GM12878 (cell line): ENCODE measurements around the gene INHBB. TPM values are rescaled to one million over a fixed set of nuclear protein-coding genes. Genes with fewer than 3 reads are reported as not detected.

Experiments
- ATAC-seq: fragments of 200-7000 bp; cut with Tn5 transposase; 3 replicates; pipeline ENCODE4 v1.9.1; 2020; ENCODE audit warnings: mild to moderate bottlenecking, moderate library complexity
- BruUV-seq: library from RNA; stranded (reverse); fragments of 400-500 nt; replicated peaks from 2 replicates; lab custom pipeline; 2021; lab: Mats Ljungman, UMichigan
- CTCF ChIA-PET: fragments of 300-600 bp; sonication (Branson Sonifier 250); formaldehyde crosslinking; extraction: SDS; loops from one replicate; lab custom pipeline; 2021; ENCODE audit warnings: inconsistent platforms; lab: Yijun Ruan, JAX
- POLR2A ChIA-PET: fragments of 350-600 bp; formaldehyde crosslinking; extraction: SDS; loops from one replicate; lab custom pipeline; 2021; ENCODE audit warnings: inconsistent platforms; lab: Charles Lee
- RAD21 ChIA-PET: fragments of 300-600 bp; sonication (Branson Sonifier 250); formaldehyde crosslinking; loops from one replicate; lab custom pipeline; 2023; ENCODE audit warnings: antibody characterized with exemption; ENCODE audit not compliant: unreplicated experiment; lab: Charles Lee
- SMC1A ChIA-PET: fragments of 300-600 bp; sonication (Branson Sonifier 250); formaldehyde crosslinking; loops from one replicate; lab custom pipeline; 2023; ENCODE audit not compliant: unreplicated experiment, uncharacterized antibody; lab: Charles Lee
- DNase-seq: peaks from one replicate; pipeline ENCODE4 v3.0.0-alpha.2; 2011; ENCODE audit warnings: low read depth, low spot score
- FAIRE-seq: peaks from 3 replicates; lab custom pipeline; 2011; peaks lifted over from hg19 to GRCh38; lab: Jason Lieb, UNC
- H2AFZ ChIP-seq: 2 replicates; pipeline ENCODE4 v1.6.0; 2011; ENCODE audit warnings: low read depth, low read length, control low read depth; ENCODE audit not compliant: control insufficient read depth
- H3K27ac ChIP-seq: 2 replicates; pipeline ENCODE4 v1.5.1; 2011; ENCODE audit warnings: control low read depth; ENCODE audit not compliant: control insufficient read depth, insufficient read depth
- H3K27me3 ChIP-seq, 2 experiments: replicated peaks in 1 of 2; 2 replicates each; pipeline versions ENCODE4 v1.6.0 to v1.6.1; 2011; ENCODE audit warnings: low read length in 1 of 2; ENCODE audit not compliant: control insufficient read depth in 2 of 2, insufficient read depth in 2 of 2
- H3K36me3 ChIP-seq, 2 experiments: 2 replicates each; pipeline ENCODE4 v1.5.1; 2011; ENCODE audit warnings: low read length in 1 of 2; ENCODE audit not compliant: control insufficient read depth in 2 of 2, insufficient read depth in 2 of 2
- H3K4me1 ChIP-seq: 2 replicates; pipeline ENCODE4 v1.6.1; 2011; ENCODE audit warnings: mild to moderate bottlenecking, low read length, moderate library complexity, mixed read lengths; ENCODE audit not compliant: control insufficient read depth, insufficient read depth
- H3K4me2 ChIP-seq: 2 replicates; pipeline ENCODE4 v1.6.0; 2011; ENCODE audit warnings: control low read depth; ENCODE audit not compliant: control insufficient read depth, insufficient read depth
- H3K4me3 ChIP-seq: fragments of 200-600 bp; sonication (generic); 2 replicates; pipeline ENCODE4 v1.5.1; 2016
- H3K79me2 ChIP-seq: 2 replicates; pipeline ENCODE4 v1.6.0; 2011; ENCODE audit warnings: low read length; ENCODE audit not compliant: control insufficient read depth, insufficient read depth
- H3K9ac ChIP-seq: 2 replicates; pipeline ENCODE4 v1.8.0; 2011; ENCODE audit warnings: low read length, control low read depth, mixed read lengths; ENCODE audit not compliant: control insufficient read depth, insufficient read depth
- H3K9me3 ChIP-seq: replicated peaks from 3 replicates; pipeline ENCODE4 v1.5.1; 2011; ENCODE audit warnings: mild to moderate bottlenecking, low read length; ENCODE audit not compliant: control insufficient read depth, insufficient read depth
- H4K20me1 ChIP-seq: 2 replicates; pipeline ENCODE4 v1.6.0; 2011; ENCODE audit not compliant: control insufficient read depth, insufficient read depth
- CREB1 ChIP-seq: IDR thresholded peaks from 2 replicates; pipeline ENCODE4 v1.6.1; 2012; ENCODE audit warnings: low read depth, mild to moderate bottlenecking, inconsistent platforms
- EGR1 ChIP-seq, 2 experiments: IDR thresholded peaks; 1 replicate in 1 of 2; 2 replicates in 1 of 2; pipeline ENCODE4 v1.6.1; 2011 to 2012; ENCODE audit warnings: low read depth in 2 of 2, low read length in 2 of 2, borderline replicate concordance in 1 of 2, mild to moderate bottlenecking in 1 of 2, moderate library complexity in 1 of 2
- ESRRA ChIP-seq: IDR thresholded peaks from 2 replicates; pipeline ENCODE4 v1.6.1; 2012; ENCODE audit warnings: mild to moderate bottlenecking, low read length, improper control_type of control experiment
- FOS ChIP-seq: IDR thresholded peaks from 3 replicates; pipeline ENCODE4 v1.6.1; 2011; ENCODE audit warnings: borderline replicate concordance; ENCODE audit not compliant: insufficient read length; ENCODE audit errors: extremely low read depth
- MYC ChIP-seq: IDR thresholded peaks from 2 replicates; pipeline ENCODE4 v1.6.1; 2011; ENCODE audit warnings: mild to moderate bottlenecking, low read length, moderate library complexity, inconsistent platforms; ENCODE audit not compliant: insufficient read depth, insufficient replicate concordance, insufficient read length, severe bottlenecking
- SMAD1 ChIP-seq: fragments of 450-650 bp; IDR thresholded peaks from 2 replicates; pipeline ENCODE4 v1.6.1; 2018; ENCODE audit warnings: mild to moderate bottlenecking, low read depth; ENCODE audit not compliant: partially characterized antibody
- SPI1 ChIP-seq: IDR thresholded peaks from 2 replicates; pipeline ENCODE4 v1.6.1; 2011; ENCODE audit warnings: low read depth, mild to moderate bottlenecking, low read length, moderate library complexity, borderline replicate concordance; ENCODE audit not compliant: insufficient read depth
- YBX1 ChIP-seq: fragments of 450-650 bp; IDR thresholded peaks from 2 replicates; pipeline ENCODE4 v1.6.1; 2016; ENCODE audit warnings: antibody characterized with exemption
- WGBS: methylation state at CpG from one replicate; pipeline ENCODE4 v1.1.6; 2016; ENCODE audit warnings: low lambda C conversion rate; ENCODE audit not compliant: insufficient replicate concordance, insufficient coverage; ENCODE audit errors: missing lambda C conversion rate; 5-methylcytosine and 5-hydroxymethylcytosine counted together
- in situ Hi-C: fragments of 300-500 bp; cut with MboI; formaldehyde crosslinking; loops from 9 replicates; pipeline ENCODE4 v1.14.3; 2018; ENCODE audit warnings: mixed read lengths
- intact Hi-C: fragments of 100-400 bp; cut with micrococcal nuclease; formaldehyde crosslinking; loops from one replicate; pipeline ENCODE4 v1.14.2; 2022; ENCODE audit not compliant: unreplicated experiment
- polyA plus RNA-seq, 11 experiments: library from polyadenylated mRNA; depleted of rRNA in 4 of 11; unstranded in 6 of 11; stranded (reverse) in 5 of 11; fragments of >200 nt; fragmentation: Nextera tagmentation in 4 of 11; fragmentation: Illumina TruSeq in 1 of 11; extraction: Ambion mirVana in 4 of 11; extraction: Trizol in 1 of 11; gene quantifications; 1 replicate in 1 of 11; 2 replicates in 10 of 11; pipeline versions ENCODE4 v1.2.1 to v1.2.3, GENCODE V29; 2011 to 2016; ENCODE audit warnings: inconsistent platforms in 2 of 11, missing spikeins in 2 of 11, low read depth in 1 of 11
- total RNA-seq, 4 experiments: library from RNA; depleted of rRNA in 3 of 4; stranded (reverse); fragments of >200 nt in 3 of 4; fragmentation: Illumina TruSeq in 1 of 4; extraction: Trizol in 1 of 4; gene quantifications; 2 replicates each; pipeline versions ENCODE4 v1.2.1 to v1.2.3, GENCODE V29; 2013 to 2021
- TF ChIP-seq, protein P1 (sequence below): fragments of 450-650 bp; IDR thresholded peaks from 2 replicates; pipeline ENCODE4 v1.6.1; 2016; ENCODE audit warnings: mild to moderate bottlenecking, moderate library complexity, borderline replicate concordance
- TF ChIP-seq, protein P2 (sequence below): IDR thresholded peaks from 2 replicates; pipeline ENCODE4 v1.6.1; 2012; ENCODE audit warnings: low read depth, low read length, improper control_type of control experiment
- TF ChIP-seq, protein P3 (sequence below): IDR thresholded peaks from 2 replicates; pipeline ENCODE4 v1.6.1; 2011; ENCODE audit warnings: borderline replicate concordance, low read depth, mild to moderate bottlenecking, moderate library complexity, low read length; ENCODE audit not compliant: insufficient read depth, poor library complexity, severe bottlenecking

INHBB gene
- total and polyA plus RNA-seq, 10 of the 15 experiments (the other 5 are each of a cell fraction or from before 2014, with no cell fraction given) = 0.05 TPM; not detected in 9

DNA sequence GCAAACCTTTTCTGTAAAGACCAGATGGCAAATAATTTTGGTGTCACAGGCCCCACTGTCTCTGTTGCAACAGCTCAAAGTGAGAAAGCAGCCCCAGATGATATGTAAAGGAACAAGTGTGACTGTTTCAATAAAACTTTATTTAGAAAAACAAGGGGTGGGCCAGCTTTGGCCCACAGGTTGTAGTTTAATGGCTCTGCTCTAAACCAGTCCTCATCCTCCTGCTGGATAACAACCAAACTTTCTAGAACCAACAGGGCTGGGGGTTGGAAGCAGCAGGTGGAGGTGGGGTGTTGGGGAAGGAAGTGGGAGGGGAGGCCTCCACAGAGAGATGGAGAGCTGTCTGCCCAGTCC lies 28.8 kb upstream of the INHBB start:
- in situ Hi-C loops = loop anchor here (10.0 kb wide), 1 partner anchor 202 kb away; no protein-coding TSS in a partner anchor
- intact Hi-C loops = loop anchor here (10.0 kb wide), 1 partner anchor 562 kb away; the partner anchor contains the start of gene PTPN4
- SMC1A ChIA-PET = no interaction called here
- no TSS peak for BruUV-seq
- CTCF ChIA-PET = interaction anchor here (1.1 kb wide), 1 partner anchor 89 kb away, joined by 3 read pairs; no protein-coding TSS in a partner anchor
- Histone ChIP-seq H2AFZ (no peak overlapping the region), H4K20me1 (no peaks in the 10 kb centered on the region), H3K27ac (no peak overlapping the region), H3K36me3 (no peaks in the 10 kb centered on the region), H3K4me3 (no peak overlapping the region), H3K27me3 (peaks cover 1 to 3% of the 10 kb centered on the region in 2 experiments; a peak in 1 of 4 replicates), H3K9me3 (no peaks in the 10 kb centered on the region), H3K79me2 (no peaks in the 10 kb centered on the region), H3K9ac (no peak overlapping the region), H3K4me1 (peaks cover 6% of the 10 kb centered on the region), H3K4me2 (no peak overlapping the region)
- no peak for FAIRE-seq
- no peak for TF ChIP-seq CREB1
- TF ChIP-seq, protein P1, sequence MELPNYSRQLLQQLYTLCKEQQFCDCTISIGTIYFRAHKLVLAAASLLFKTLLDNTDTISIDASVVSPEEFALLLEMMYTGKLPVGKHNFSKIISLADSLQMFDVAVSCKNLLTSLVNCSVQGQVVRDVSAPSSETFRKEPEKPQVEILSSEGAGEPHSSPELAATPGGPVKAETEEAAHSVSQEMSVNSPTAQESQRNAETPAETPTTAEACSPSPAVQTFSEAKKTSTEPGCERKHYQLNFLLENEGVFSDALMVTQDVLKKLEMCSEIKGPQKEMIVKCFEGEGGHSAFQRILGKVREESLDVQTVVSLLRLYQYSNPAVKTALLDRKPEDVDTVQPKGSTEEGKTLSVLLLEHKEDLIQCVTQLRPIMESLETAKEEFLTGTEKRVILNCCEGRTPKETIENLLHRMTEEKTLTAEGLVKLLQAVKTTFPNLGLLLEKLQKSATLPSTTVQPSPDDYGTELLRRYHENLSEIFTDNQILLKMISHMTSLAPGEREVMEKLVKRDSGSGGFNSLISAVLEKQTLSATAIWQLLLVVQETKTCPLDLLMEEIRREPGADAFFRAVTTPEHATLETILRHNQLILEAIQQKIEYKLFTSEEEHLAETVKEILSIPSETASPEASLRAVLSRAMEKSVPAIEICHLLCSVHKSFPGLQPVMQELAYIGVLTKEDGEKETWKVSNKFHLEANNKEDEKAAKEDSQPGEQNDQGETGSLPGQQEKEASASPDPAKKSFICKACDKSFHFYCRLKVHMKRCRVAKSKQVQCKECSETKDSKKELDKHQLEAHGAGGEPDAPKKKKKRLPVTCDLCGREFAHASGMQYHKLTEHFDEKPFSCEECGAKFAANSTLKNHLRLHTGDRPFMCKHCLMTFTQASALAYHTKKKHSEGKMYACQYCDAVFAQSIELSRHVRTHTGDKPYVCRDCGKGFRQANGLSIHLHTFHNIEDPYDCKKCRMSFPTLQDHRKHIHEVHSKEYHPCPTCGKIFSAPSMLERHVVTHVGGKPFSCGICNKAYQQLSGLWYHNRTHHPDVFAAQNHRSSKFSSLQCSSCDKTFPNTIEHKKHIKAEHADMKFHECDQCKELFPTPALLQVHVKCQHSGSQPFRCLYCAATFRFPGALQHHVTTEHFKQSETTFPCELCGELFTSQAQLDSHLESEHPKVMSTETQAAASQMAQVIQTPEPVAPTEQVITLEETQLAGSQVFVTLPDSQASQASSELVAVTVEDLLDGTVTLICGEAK = peak; percentile 75
- no peak for ATAC-seq
- RAD21 ChIA-PET = no interaction called here
- POLR2A ChIA-PET = no interaction called here
- no peak for DNase-seq

DNA sequence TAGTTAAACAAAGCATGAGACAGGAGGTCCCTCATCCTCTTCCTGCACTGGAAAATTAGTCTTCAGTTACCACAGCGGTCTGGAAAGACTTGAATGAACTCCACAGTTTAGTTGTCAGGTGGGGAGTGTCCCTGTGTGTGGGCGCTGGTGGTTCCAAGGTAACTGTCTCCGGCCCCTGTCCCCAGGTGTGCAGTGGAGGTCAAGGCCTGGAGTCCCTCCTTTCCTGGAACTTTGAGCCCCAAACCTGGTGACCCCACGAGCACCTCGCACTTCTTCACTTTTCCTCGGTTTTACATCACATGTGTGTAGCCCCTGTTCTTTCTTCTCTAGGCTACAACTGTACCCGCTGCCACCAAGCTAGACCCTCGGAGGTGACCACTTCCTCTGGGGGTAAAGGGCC lies 28.0 kb upstream of the INHBB start:
- FAIRE-seq (no peak), DNase-seq (no peak), ATAC-seq (no peak)
- ChIA-PET CTCF (interaction anchor here (1.4 kb wide), 1 partner anchor 142 kb away, joined by 6 read pairs; no protein-coding TSS in a partner anchor), RAD21 (no interaction called here), SMC1A (no interaction called here), POLR2A (no interaction called here)
- no peak overlapping the region for H3K4me2 ChIP-seq
- peaks cover 1 to 3% of the 10 kb centered on the region in 2 experiments; a peak in 1 of 4 replicates for H3K27me3 ChIP-seq
- H3K9ac ChIP-seq = no peak overlapping the region
- in situ Hi-C loops (loop anchor here (10.0 kb wide), 1 partner anchor 203 kb away; no protein-coding TSS in a partner anchor), intact Hi-C loops (loop anchor here (10.0 kb wide), 1 partner anchor 563 kb away; the partner anchor contains the start of gene PTPN4)
- 25% methylated on average over 8 of the region's 8 CpGs for WGBS
- H3K4me1 ChIP-seq = peaks cover 6% of the 10 kb centered on the region
- H3K36me3 ChIP-seq = no peaks in the 10 kb centered on the region
- no peak overlapping the region for H2AFZ ChIP-seq
- H3K9me3 ChIP-seq = no peaks in the 10 kb centered on the region
- no peak overlapping the region for H3K27ac ChIP-seq
- no peaks in the 10 kb centered on the region for H3K79me2 ChIP-seq
- H3K4me3 ChIP-seq = no peak overlapping the region
- no TSS peak for BruUV-seq
- no peaks in the 10 kb centered on the region for H4K20me1 ChIP-seq
- TF ChIP-seq ESRRA (no peak), EGR1 (IDR thresholded peaks at IDR 0.05; ENCODE audit: borderline replicate concordance in 1 of 2, low read depth in 2 of 2, low read length in 2 of 2) (no peak), MYC (no peak), FOS (no peak), SPI1 (no peak), YBX1 (no peak), SMAD1 (no peak)
- TF ChIP-seq, protein P2, sequence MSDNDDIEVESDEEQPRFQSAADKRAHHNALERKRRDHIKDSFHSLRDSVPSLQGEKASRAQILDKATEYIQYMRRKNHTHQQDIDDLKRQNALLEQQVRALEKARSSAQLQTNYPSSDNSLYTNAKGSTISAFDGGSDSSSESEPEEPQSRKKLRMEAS = no peak
- TF ChIP-seq, protein P3, sequence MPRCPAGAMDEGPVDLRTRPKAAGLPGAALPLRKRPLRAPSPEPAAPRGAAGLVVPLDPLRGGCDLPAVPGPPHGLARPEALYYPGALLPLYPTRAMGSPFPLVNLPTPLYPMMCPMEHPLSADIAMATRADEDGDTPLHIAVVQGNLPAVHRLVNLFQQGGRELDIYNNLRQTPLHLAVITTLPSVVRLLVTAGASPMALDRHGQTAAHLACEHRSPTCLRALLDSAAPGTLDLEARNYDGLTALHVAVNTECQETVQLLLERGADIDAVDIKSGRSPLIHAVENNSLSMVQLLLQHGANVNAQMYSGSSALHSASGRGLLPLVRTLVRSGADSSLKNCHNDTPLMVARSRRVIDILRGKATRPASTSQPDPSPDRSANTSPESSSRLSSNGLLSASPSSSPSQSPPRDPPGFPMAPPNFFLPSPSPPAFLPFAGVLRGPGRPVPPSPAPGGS = no peak
